Left renal pelvis (tissue), 4 donors: ENCODE data around the gene STAT3. TPM values are rescaled to one million over a fixed set of nuclear protein-coding genes. Genes with fewer than 3 reads are reported as not detected.
"Not testable (repeated sequence)": the region's sequence is repeated elsewhere in the genome, so short reads cannot be mapped to it uniquely, and the experiment has no call there.

Source experiments
- DNase-seq, 4 donors: peaks; one replicate each; pipeline ENCODE4 v3.0.0-alpha.2; 2013; ENCODE audit warnings: low read depth in 4 of 4, low spot score in 3 of 4
- polyA plus RNA-seq, 4 donors: library from polyadenylated mRNA; unstranded; fragments of 120-200 nt; gene quantifications; one replicate each; pipeline ENCODE4 v1.2.1, GENCODE V29; 2013; ENCODE audit not compliant: insufficient read length in 4 of 4

STAT3 gene
- polyA plus RNA-seq, 4 donors = 59.7 to 70.3 (median 64.9) TPM

- DNase-seq = no peak
These were observed 21.5 kb upstream of the STAT3 start for GRCh38 chr17:42409523-42410318.

GRCh38 chr17:42408061-42408460, 19.8 kb upstream of the STAT3 start:
- no peak for DNase-seq

- DNase-seq = no peak
These were observed 19.1 kb upstream of the STAT3 start for GRCh38 chr17:42407289-42407836.

GRCh38 chr17:42406615-42407288, 18.5 kb upstream of the STAT3 start:
- DNase-seq = no peak

- DNase-seq = no peak
These were observed 17.8 kb upstream of the STAT3 start for GRCh38 chr17:42405963-42406495.

- DNase-seq = no peak
These were observed 16.8 kb upstream of the STAT3 start for GRCh38 chr17:42405076-42405475.

GRCh38 chr17:42404326-42405055, 16.2 kb upstream of the STAT3 start:
- DNase-seq = no peak

GRCh38 chr17:42403150-42403549, 14.9 kb upstream of the STAT3 start:
- DNase-seq = no peak

GRCh38 chr17:42402117-42402516, 13.9 kb upstream of the STAT3 start:
- no peak for DNase-seq

GRCh38 chr17:42400844-42401375, 12.7 kb upstream of the STAT3 start:
- not testable (repeated sequence) for DNase-seq

- DNase-seq = no peak
These were observed 12.0 kb upstream of the STAT3 start for GRCh38 chr17:42399948-42400843.

- DNase-seq = no peak
These were observed 10.9 kb upstream of the STAT3 start for GRCh38 chr17:42399121-42399520.

GRCh38 chr17:42395601-42396000, 7.4 kb upstream of the STAT3 start:
- DNase-seq = not testable (repeated sequence)

- no peak for DNase-seq
These were observed 6.6 kb upstream of the STAT3 start for GRCh38 chr17:42394838-42395237.

- no peak for DNase-seq
These were observed 4.6 kb upstream of the STAT3 start for GRCh38 chr17:42392692-42393415.

- not testable (repeated sequence) for DNase-seq
These were observed 3.2 kb upstream of the STAT3 start for GRCh38 chr17:42391439-42391838.

- no peak for DNase-seq
These were observed 1.7 kb upstream of the STAT3 start for GRCh38 chr17:42389899-42390298.

- DNase-seq = no peak
These were observed 834 bp upstream of the STAT3 start for GRCh38 chr17:42389135-42389417.
